ENCODE measurements around the gene NAALADL2.

The NAALADL2 gene

DNA sequence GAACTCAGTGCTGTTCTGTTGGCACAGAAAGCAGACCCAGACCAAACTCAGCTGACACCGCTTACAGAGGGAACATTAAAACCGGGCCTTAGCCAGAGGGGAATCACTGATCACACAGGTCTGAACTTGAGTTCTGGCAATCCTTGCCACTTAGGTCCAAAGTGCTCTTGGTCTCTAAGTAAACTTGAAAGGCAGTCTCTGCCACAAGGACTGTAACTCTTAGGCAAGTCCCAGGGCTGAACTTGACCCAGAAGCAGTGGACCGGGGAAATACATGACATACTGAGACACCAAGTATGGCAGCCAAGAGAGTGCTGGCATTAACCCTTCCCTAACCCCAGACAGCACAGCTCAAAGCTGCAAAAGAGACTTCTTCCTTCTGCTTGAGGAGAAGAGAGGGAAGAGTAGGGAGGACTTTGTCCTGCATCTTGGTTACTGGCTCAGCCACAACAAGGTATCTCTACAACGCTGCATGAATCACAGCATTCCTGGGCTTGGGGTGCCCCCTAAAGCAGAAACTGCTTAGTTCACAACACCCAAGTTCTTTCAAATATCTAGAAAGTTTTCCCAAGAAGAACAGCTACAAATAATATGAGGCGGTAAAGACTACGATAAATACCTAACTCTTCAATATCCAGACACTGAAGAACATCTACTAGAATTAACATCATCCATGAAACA, 32.5 kb downstream of the NAALADL2 start:
- no peak for DNase-seq

GRCh38 chr3:174907027-174907426, 47.9 kb downstream of the NAALADL2 start:
- no peak for DNase-seq

- DNase-seq, result no peak
Observed at GRCh38 chr3:174907628-174908407, 48.7 kb downstream of the NAALADL2 start.

GRCh38 chr3:174931473-174932353, 72.6 kb downstream of the NAALADL2 start:
- no peak for DNase-seq

DNA sequence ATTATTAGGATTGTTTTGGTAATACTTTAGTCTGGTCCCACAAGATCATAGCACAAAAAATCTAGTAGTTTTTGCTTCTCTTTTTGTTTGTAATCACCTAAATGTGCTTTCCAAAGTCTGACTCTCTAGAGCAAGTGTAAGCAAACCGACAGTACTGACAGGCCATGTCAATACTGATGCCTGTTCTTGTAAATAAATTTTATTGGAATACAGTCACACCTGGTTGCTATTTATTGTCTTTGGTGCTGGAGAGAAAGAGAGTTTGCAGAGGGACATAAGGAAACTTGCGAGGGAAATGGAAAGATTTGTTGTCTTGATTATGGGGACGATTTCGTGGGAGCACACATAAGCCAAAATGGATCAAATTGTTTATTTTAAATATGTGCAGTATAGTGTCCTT, 77.5 kb downstream of the NAALADL2 start:
- DNase-seq, result no peak

GRCh38 chr3:174937478-174937877, 78.3 kb downstream of the NAALADL2 start:
- no peak for DNase-seq

GRCh38 chr3:174938102-174938501, 79.0 kb downstream of the NAALADL2 start:
- DNase-seq, result no peak

DNA sequence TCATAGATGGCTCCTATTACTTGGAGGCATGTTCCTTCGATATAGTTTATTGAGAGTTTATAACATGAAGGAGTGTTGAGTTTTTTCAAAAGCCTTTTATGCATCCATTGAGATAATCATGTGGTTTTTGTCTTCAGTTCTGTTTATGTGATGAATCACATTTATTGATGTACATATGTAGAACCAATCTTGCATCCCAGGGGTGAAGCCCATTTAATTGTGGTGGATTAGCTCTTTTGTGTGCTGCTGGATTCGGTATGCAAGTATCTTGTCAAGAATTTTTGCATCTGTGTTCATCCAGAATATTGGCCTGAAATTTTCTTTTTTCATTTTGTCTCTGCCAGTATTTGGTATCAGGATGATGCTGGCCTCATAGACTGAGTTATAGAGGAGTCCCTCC, 81.0 kb downstream of the NAALADL2 start:
- no peak for DNase-seq

- DNase-seq, result no peak
Observed at GRCh38 chr3:174945276-174945675, 86.1 kb downstream of the NAALADL2 start.

- no peak for DNase-seq
Observed at GRCh38 chr3:174945951-174946350, 86.8 kb downstream of the NAALADL2 start.

GRCh38 chr3:174949523-174949922, 90.4 kb downstream of the NAALADL2 start:
- no peak for DNase-seq

DNA sequence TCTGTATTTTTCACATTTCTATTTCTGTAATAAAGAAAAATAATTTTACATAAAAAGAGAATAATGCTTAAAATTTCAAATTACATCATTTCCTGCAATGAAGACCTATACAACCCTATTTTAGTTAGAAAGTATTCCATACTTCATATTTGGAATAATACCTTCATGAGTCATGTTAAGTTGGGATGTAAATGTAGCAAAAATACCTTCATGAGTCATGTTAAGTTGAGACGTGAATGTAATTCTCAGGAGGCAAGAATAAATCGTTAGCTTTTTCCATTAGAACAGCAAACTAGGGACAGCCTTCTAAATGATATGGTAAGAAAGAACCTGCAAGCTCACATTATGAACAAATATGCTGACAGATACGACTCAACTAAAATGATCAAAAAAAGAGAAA, 91.9 kb downstream of the NAALADL2 start:
- no peak for DNase-seq

GRCh38 chr3:174951498-174952005, 92.4 kb downstream of the NAALADL2 start:
- DNase-seq, result no peak

GRCh38 chr3:174953068-174953467, 93.9 kb downstream of the NAALADL2 start:
- DNase-seq, result no peak

DNA sequence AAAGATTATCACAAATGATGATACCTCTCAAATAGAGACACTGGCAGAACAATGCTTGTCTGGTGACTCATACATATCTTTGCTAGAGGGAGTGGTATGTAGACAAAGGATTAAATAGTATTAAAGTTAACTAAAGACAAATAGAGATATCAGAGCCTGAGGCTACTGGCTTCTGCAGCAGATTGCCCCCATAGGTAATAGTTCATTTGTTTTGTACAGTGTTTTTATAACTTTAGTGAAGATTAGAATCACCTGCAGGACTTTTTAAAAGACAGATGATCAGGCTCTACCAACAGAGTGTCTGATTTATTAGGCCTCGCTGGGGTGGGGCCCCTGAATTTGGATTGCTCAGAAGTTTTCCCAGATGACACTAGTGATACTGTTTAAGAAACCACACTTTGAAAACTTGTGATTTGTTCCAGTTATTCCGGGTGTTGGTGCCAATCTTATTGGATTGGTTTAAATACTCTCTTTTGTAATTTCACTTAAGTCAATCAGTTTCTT, 96.4 kb downstream of the NAALADL2 start:
- no peak for DNase-seq

DNA sequence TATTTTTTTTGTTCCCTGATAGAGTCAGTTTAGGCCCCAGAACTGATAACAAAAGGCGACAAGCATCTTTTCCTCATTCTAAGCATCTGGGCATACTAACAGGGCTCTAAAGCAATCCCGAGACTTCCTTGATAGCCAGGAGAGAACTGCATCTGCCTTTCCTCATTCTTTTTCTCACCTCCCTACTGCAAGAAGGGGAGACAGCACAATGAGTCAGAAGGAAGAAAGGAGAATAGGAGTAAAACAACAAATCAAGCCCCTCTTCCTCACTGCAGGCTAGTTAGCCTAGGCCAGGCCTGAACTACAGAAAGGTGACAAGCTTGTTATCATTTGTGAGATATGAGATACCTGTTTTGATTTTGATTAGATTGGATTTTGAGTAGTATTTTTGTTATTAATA, 97.9 kb downstream of the NAALADL2 start:
- DNase-seq, result no peak

GRCh38 chr3:174957551-174958001, 98.4 kb downstream of the NAALADL2 start:
- DNase-seq, result no peak

- DNase-seq, result peak; percentile 76 to 82
Observed at GRCh38 chr3:174958671-174959328, 99.7 kb downstream of the NAALADL2 start.

DNA sequence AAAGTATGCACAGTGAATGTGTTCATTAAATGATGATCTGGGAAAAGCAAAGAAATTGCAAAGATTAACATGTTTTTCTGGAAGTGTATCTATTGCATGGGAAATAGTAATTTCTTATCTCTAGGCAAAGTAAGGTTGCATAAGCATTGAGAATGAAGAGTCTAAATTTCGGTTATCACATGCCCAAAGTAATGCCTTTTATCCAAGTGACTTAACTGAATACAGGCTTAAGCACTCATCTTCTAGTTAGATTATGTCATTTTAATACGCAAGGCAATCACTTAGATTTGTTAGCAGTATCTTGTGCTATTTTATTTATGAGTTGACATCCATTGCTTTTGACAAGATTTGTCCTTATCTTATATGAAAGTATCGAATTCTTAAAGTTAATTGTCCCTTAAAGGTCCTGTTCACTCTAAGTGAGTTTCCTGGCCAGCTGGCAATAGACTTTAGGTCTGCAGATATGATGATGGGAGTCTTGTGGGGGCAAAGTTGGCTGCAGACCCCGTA, 100.5 kb downstream of the NAALADL2 start:
- DNase-seq, result no peak

- no peak for DNase-seq
Observed at GRCh38 chr3:174960898-174961297, 101.8 kb downstream of the NAALADL2 start.

- DNase-seq, result no peak
Observed at GRCh38 chr3:174973465-174973864, 114.3 kb downstream of the NAALADL2 start.

DNA sequence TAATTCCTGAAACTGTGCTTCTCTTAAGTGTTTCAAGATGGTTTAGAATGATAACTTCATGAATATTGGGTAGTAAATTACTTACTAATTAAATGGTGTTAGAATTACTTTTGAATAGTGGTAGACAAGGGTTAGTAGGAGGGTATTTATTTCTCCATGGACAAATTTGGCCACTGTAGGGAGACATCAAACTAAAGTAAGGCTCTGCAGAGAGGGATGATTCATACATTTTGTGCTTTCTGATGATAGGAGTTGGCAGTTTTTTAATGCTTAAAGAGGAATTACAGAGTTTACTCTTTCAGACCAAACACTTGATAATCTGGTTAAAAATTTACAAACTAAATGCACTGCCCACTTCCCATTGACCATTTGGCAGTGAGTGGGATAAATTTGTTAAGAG, 127.6 kb downstream of the NAALADL2 start:
- DNase-seq, result no peak

Measured in AML-193 (cell line).